Small intestine (tissue), 7 donors: Measurements from ENCODE around the gene CAP2. TPM values are rescaled to one million over a fixed set of nuclear protein-coding genes. Genes with fewer than 3 reads are reported as not detected.
"Not testable (repeated sequence)": the region's sequence is repeated elsewhere in the genome, so short reads cannot be mapped to it uniquely, and the experiment has no call there.

Experiments used
- DNase-seq, 2 donors: peaks; one replicate each; pipeline versions ENCODE4 v3.0.0 to v3.0.0-alpha.2; 2013
- FAIRE-seq: peaks from 2 replicates; lab custom pipeline; 2012; peaks lifted over from hg19 to GRCh38; lab: Jason Lieb, UNC
- H3K27ac ChIP-seq, 3 donors: one replicate each; pipeline ENCODE4 v1.5.1; 2013; ENCODE audit warnings: low read length in 2 of 3, mild to moderate bottlenecking in 2 of 3, control low read depth in 1 of 3, inconsistent platforms in 1 of 3, low read depth in 1 of 3, moderate library complexity in 1 of 3
- H3K27me3 ChIP-seq, 3 donors: one replicate each; pipeline ENCODE4 v1.6.1; 2013; ENCODE audit warnings: low read length in 3 of 3, inconsistent platforms in 1 of 3; ENCODE audit not compliant: control insufficient read depth in 3 of 3, insufficient read depth in 3 of 3
- H3K36me3 ChIP-seq, 3 donors: one replicate each; pipeline ENCODE4 v1.6.1; 2013; ENCODE audit warnings: low read length in 3 of 3, inconsistent platforms in 1 of 3, low read depth in 1 of 3, mild to moderate bottlenecking in 1 of 3, moderate library complexity in 1 of 3; ENCODE audit not compliant: control insufficient read depth in 3 of 3, insufficient read depth in 2 of 3
- H3K4me1 ChIP-seq, 3 donors: one replicate each; pipeline ENCODE4 v1.6.1; 2013; ENCODE audit warnings: low read length in 2 of 3, inconsistent platforms in 1 of 3, low read depth in 1 of 3, mild to moderate bottlenecking in 1 of 3, moderate library complexity in 1 of 3; ENCODE audit not compliant: control insufficient read depth in 3 of 3, insufficient read depth in 2 of 3
- H3K4me3 ChIP-seq, 3 donors: one replicate each; pipeline ENCODE4 v1.5.1; 2013; ENCODE audit warnings: low read length in 3 of 3, control low read depth in 1 of 3, inconsistent platforms in 1 of 3, low read depth in 1 of 3, mild to moderate bottlenecking in 1 of 3, moderate library complexity in 1 of 3
- H3K9me3 ChIP-seq, 2 donors: one replicate each; pipeline ENCODE4 v1.6.1; 2013; ENCODE audit warnings: low read depth in 1 of 2, low read length in 1 of 2; ENCODE audit not compliant: control insufficient read depth in 2 of 2, insufficient read depth in 1 of 2
- WGBS, 3 donors: extraction: QIAGEN DNeasy Blood & Tissue Kit; methylation state at CpG; one replicate each; pipeline ENCODE4 v1.1.7; 2013; 5-methylcytosine and 5-hydroxymethylcytosine counted together
- polyA plus RNA-seq, 4 donors: library from polyadenylated mRNA; stranded (reverse) in 3 of 4; unstranded in 1 of 4; fragments of 200-250 nt in 3 of 4; fragments of 120-200 nt in 1 of 4; gene quantifications; one replicate each; pipeline versions ENCODE4 v1.2.1 to v1.2.3, GENCODE V29; 2013
- donor health status: healthy with polysubstance abuse.
- donor health status: control.
- donor health status: control.
- donor health status: Bipolar disorder and iron deficiency.
- donor health status: healthy.

The CAP2 gene
- polyA plus RNA-seq, 4 donors = 0.89 to 3.0 (median 2.3) TPM

- Histone ChIP-seq H3K4me3 (no peak overlapping the region), H3K9me3 (peaks cover 0 to 6% of the 10 kb centered on the region in 2 donors), H3K4me1 (no peaks in the 10 kb centered on the region), H3K27me3 (no peaks in the 10 kb centered on the region), H3K36me3 (no peaks in the 10 kb centered on the region), H3K27ac (no peak overlapping the region)
- no peak for FAIRE-seq
- no peak for DNase-seq
- WGBS, 3 donors = 83 to 87% (median 83%) methylated on average over 8 of the region's 8 CpGs
These were observed 12.5 kb downstream of the CAP2 start for GRCh38 chr6:17405944-17406245.

GRCh38 chr6:17408081-17408480, 14.7 kb downstream of the CAP2 start:
- 69 to 80% (median 74%) methylated on average over 4 of the region's 4 CpGs for WGBS, 3 donors
- Histone ChIP-seq H3K27me3 (no peaks in the 10 kb centered on the region), H3K4me1 (no peaks in the 10 kb centered on the region), H3K36me3 (no peaks in the 10 kb centered on the region), H3K4me3 (no peak overlapping the region), H3K27ac (no peak overlapping the region), H3K9me3 (peaks cover 0 to 9% of the 10 kb centered on the region in 2 donors)
- FAIRE-seq = no peak
- DNase-seq = no peak

- no peak overlapping the region for H3K4me3 ChIP-seq
- H3K27me3 ChIP-seq = no peaks in the 10 kb centered on the region
- DNase-seq (no peak), FAIRE-seq (no peak)
- no peak overlapping the region for H3K27ac ChIP-seq
- 97 to 99% (median 99%) methylated on average over 4 of the region's 4 CpGs for WGBS, 3 donors
- H3K4me1 ChIP-seq = no peaks in the 10 kb centered on the region
- peaks cover 0 to 9% of the 10 kb centered on the region in 2 donors for H3K9me3 ChIP-seq
- H3K36me3 ChIP-seq = no peaks in the 10 kb centered on the region
These were observed 16.9 kb downstream of the CAP2 start for GRCh38 chr6:17410281-17410680.

GRCh38 chr6:17413313-17413750, 19.9 kb downstream of the CAP2 start:
- H3K27ac ChIP-seq = no peak overlapping the region
- FAIRE-seq (no peak), DNase-seq (no peak)
- H3K4me3 ChIP-seq = no peak overlapping the region
- no peaks in the 10 kb centered on the region for H3K36me3 ChIP-seq
- H3K9me3 ChIP-seq = peaks cover 0 to 9% of the 10 kb centered on the region in 2 donors
- no peaks in the 10 kb centered on the region for H3K4me1 ChIP-seq
- no peaks in the 10 kb centered on the region for H3K27me3 ChIP-seq
- WGBS, 3 donors = 77 to 85% (median 81%) methylated on average over 5 of the region's 5 CpGs

GRCh38 chr6:17414395-17414794, 21.0 kb downstream of the CAP2 start:
- 73 to 100% (median 100%) methylated on average over 1 of the region's 1 CpG for WGBS, 3 donors
- H3K36me3 ChIP-seq, H3K27ac ChIP-seq, H3K9me3 ChIP-seq, DNase-seq, FAIRE-seq, H3K27me3 ChIP-seq, H3K4me3 ChIP-seq, H3K4me1 ChIP-seq: not testable (repeated sequence)

GRCh38 chr6:17415321-17415720, 21.9 kb downstream of the CAP2 start:
- Histone ChIP-seq H3K4me3 (no peak overlapping the region), H3K4me1 (no peaks in the 10 kb centered on the region), H3K9me3 (peaks cover 0 to 6% of the 10 kb centered on the region in 2 donors), H3K36me3 (no peaks in the 10 kb centered on the region), H3K27ac (no peak overlapping the region), H3K27me3 (no peaks in the 10 kb centered on the region)
- 93 to 98% (median 96%) methylated on average over 2 of the region's 2 CpGs for WGBS, 3 donors
- FAIRE-seq (no peak), DNase-seq (no peak)

- Histone ChIP-seq H3K36me3 (no peaks in the 10 kb centered on the region), H3K4me1 (no peaks in the 10 kb centered on the region), H3K27me3 (no peaks in the 10 kb centered on the region), H3K27ac (no peak overlapping the region), H3K4me3 (no peak overlapping the region), H3K9me3 (no peaks in the 10 kb centered on the region)
- DNase-seq (no peak), FAIRE-seq (no peak)
These were observed 23.4 kb downstream of the CAP2 start for GRCh38 chr6:17416806-17417205.

GRCh38 chr6:17417817-17418216, 24.4 kb downstream of the CAP2 start:
- FAIRE-seq (no peak), DNase-seq (no peak)
- no peaks in the 10 kb centered on the region for H3K4me1 ChIP-seq
- WGBS, 3 donors = 70 to 91% (median 80%) methylated on average over 4 of the region's 4 CpGs
- H3K27me3 ChIP-seq = no peaks in the 10 kb centered on the region
- H3K36me3 ChIP-seq = no peaks in the 10 kb centered on the region
- peak overlapping the region in 1 of 3 donors; percentile 14 for H3K27ac ChIP-seq
- no peak overlapping the region for H3K4me3 ChIP-seq
- no peaks in the 10 kb centered on the region for H3K9me3 ChIP-seq
